Brain pericyte (primary cell): Measurements from ENCODE around the gene KCNA10.

ENCODE experiments used
- DNase-seq: peaks from one replicate; pipeline ENCODE4 v3.0.0-alpha.2; 2012; ENCODE audit warnings: low read depth, low spot score

The KCNA10 gene

DNA sequence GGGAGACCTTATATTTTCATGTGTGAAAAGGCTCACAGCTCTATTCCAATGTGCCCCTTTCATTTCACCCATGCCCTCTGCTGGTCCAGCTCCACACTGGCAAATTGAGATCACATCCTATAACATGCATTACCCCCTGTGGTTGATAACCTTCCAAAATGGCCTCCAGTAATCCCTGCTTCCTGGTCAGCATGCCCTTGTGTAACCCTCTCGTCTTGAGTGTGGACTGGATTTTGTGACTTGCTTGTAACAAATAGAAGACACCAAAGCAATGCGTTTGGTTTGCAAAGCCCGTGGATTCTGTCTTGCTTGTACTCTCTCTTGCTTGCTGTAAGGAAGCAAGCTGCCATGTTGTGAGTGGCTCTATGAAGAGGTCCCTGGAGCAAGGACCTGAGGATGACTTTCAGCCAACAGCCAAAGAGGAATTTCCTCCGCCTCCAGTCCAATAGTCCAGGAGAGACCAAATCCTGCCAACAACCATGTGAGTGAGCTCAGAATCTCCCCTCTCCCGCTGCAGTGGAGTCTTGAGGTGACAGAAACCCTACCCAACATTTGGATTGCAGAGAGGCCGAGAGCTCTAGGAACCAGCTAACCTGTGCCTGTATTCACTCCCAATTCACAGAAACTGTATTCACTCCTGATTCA, 17.4 kb downstream of the KCNA10 start:
- no peak for DNase-seq

GRCh38 chr1:110498270-110498669, 20.7 kb downstream of the KCNA10 start:
- no peak for DNase-seq

- DNase-seq = peak; percentile 17
These were observed 22.9 kb downstream of the KCNA10 start for GRCh38 chr1:110495926-110496600.

GRCh38 chr1:110494522-110495406, 24.2 kb downstream of the KCNA10 start:
- DNase-seq = no peak

DNA sequence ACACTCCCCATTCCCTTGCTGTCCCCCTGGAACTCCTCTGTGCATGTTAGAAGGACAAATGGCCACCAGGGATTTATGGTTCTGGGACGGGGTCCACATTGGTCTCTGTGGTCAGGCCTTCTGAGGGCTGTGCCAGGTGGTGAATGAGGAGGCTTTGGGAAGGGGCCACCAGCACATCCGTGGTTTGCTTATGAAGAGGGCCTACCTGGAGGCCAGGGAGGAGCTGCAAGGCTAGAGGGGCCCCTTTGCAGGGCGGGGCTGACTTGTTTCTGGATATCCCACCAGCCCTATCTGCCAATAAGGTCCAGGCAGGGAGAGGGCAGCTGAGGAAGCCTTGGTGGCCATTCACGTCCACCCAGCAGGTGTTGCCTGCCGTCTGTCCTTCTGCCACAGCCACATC, 24.9 kb downstream of the KCNA10 start:
- no peak for DNase-seq

- no peak for DNase-seq
These were observed 25.8 kb downstream of the KCNA10 start for GRCh38 chr1:110493059-110493699.

- no peak for DNase-seq
These were observed 26.4 kb downstream of the KCNA10 start for GRCh38 chr1:110492573-110492972.

- no peak for DNase-seq
These were observed 28.1 kb downstream of the KCNA10 start for GRCh38 chr1:110490791-110491451.

DNA sequence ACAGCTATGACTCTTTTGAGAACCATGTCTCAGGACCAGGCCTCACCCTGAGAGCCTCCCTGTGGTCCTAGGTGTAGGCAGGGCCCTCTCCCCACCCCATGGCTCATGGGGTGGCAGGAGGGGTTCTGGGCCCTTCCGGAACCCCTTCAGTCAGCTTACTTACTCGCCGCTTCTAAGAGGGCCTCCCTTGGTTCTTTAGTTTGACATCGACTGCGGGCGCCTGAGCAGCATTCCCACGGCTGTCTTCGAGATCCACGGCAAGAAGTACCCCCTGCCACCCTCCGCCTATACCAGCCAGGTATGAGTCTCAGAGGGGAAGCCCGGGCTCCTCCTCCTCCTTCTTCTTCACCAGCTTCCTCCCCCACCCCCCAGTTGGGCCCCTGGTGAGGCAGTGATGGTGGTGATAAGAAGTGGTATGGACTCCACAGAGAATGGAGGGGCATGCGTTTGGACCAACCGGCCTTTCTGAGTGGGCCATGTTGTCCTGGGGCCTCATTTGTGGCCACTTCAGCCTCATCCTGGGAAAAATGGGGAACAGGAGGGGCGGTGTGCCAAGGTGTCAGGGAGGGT, 28.9 kb downstream of the KCNA10 start:
- DNase-seq = no peak

GRCh38 chr1:110489406-110489805, 29.6 kb downstream of the KCNA10 start:
- no peak for DNase-seq

- DNase-seq = no peak
These were observed 30.1 kb downstream of the KCNA10 start for GRCh38 chr1:110488867-110489266.

DNA sequence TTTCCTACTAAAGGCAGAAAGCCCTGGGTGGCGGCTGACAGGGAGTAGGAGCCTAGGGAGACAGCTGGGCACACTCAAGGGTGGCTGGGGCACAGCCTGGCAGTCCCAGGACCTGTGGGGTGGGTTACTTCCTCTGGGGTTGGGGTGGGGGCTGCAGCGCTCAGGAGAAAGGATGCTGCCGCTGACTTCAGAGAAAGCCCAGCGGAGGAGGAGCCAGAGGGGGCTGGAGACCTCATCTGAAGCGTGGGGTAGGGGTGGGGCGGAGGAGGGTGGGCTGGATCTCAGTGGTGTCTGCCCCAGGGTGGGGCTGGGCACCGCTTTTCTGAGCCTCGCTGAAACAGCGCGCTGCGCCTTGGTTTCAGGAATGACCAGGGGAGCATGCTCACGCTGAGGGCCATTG, 30.8 kb downstream of the KCNA10 start:
- DNase-seq = no peak

DNA sequence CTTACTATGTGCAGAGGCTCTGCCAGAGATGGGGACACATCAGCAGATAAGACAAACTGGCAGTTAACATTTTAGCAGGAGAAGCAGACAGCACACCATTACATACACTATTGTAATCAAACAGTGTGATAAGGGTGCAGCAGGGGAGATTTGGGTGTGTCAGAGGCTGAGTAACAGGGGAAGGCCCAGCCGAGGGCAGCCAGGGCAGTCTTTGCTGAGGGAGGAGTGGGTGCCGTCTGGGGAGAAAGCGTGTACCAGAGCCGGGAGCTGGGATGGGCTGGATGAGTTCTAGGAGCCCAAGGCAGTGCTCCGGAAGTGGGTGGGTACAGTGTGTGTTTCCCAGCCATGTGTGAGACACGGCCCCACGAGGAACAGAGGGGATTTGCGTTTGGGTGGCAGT, 31.2 kb downstream of the KCNA10 start:
- DNase-seq = no peak

DNA sequence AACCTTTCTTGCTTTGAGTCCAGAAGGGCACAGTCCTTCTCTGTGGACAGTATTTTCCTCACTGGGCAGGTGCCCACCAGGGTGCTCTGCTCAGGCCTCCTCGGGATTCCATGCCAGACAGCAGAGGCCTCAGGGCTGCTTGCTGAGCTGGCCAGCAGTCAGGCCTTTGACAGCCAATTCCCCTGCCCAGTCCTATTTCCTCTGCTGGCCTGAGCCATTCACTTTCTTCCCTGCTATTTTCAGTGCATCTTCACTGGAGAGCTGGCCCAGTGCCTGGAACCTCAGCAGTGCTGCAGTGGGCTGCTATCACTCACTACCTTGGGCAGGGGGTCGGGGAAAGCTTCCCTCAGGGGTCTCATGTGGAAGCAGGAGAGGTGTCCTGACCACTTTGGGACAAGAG, 33.2 kb downstream of the KCNA10 start:
- DNase-seq = no peak

DNA sequence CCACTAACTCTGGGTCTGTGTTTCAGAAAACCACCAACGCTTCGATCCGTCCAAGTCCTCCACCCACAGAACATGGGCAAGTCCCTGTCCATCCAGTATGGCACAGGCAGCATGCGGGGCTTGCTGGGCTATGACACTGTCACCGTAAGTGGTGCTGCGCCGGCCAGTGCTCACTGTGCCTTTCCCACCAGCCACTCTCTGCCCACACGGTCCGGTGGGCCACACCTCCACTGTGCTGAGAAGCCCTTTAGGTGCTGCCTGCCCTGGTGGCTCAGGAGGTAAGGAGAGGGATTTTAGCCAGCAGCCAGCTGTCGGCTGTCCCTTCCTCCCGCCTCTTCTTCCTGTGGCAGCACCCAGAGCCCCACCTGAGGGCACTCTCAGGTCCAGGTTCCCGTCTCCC, 34.2 kb downstream of the KCNA10 start:
- no peak for DNase-seq

- no peak for DNase-seq
These were observed 35.7 kb downstream of the KCNA10 start for GRCh38 chr1:110483308-110483685.

DNA sequence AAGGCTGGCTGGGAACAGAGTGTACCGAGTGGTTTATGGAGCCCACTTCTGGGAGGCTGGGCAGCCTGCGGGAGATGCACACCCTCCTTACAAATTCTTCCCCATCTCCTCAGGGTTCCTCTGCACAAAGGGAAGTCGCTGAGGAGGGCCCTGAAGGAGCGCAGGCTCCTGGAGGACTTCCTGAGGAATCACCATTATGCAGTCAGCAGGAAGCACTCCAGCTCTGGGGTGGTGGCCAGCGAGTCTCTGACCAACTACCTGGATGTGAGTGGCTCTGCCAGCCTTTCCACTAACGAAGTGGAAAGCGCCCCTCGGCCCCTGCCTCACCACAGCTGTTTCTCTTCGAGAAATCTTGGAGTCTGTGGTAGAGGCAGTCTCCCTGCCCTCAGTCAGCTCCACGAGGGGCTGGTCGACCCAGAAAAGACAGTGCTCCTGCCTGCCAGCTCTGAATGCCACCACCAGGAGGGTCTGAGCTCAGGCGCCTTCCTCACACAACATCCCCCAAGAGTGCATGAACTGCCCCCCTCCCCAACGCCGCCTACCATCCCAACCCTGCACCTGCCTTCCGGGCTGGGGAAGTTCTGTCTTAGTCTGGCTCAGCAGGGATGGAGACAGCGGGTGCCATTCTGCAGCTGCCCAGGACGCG, 36.2 kb downstream of the KCNA10 start:
- no peak for DNase-seq

- no peak for DNase-seq
These were observed 36.9 kb downstream of the KCNA10 start for GRCh38 chr1:110481968-110482623.

GRCh38 chr1:110480356-110481096, 38.4 kb downstream of the KCNA10 start:
- DNase-seq = no peak
